Fibroblast of mammary gland (primary cell): Measurements from ENCODE around the gene ATXN7L1.

ENCODE experiments used
- DNase-seq: peaks from one replicate; pipeline ENCODE4 v3.0.0-alpha.2; 2010; ENCODE audit warnings: low read depth
- H3K4me3 ChIP-seq: 2 replicates; pipeline ENCODE4 v1.5.1; 2011; ENCODE audit warnings: low read depth, mild to moderate bottlenecking, low read length, moderate library complexity; ENCODE audit not compliant: control insufficient read depth
- CTCF ChIP-seq: conservative IDR thresholded peaks from 2 replicates; pipeline ENCODE4 v1.5.1; 2011; ENCODE audit warnings: low read depth, low read length, inconsistent platforms; ENCODE audit not compliant: control insufficient read depth, insufficient read depth

Gene ATXN7L1

DNA sequence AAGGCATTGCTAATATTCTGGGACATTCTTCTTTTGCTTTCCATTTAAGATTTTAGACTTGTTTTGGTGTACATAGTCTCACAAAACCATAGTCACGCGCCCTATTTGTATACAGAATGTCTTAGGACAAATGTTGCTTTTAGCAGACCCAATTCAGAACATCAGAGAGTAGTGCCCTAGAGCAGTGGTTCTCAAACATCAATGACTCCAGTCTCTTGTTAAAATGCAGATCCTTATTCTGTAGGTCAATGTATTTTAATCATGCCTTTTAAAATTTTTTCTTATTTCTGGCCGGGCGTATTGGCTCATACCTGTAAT is 167.7 kb downstream of the ATXN7L1 start:
- no peak overlapping the region for H3K4me3 ChIP-seq
- TF ChIP-seq CTCF: no peak
- DNase-seq: no peak

DNA sequence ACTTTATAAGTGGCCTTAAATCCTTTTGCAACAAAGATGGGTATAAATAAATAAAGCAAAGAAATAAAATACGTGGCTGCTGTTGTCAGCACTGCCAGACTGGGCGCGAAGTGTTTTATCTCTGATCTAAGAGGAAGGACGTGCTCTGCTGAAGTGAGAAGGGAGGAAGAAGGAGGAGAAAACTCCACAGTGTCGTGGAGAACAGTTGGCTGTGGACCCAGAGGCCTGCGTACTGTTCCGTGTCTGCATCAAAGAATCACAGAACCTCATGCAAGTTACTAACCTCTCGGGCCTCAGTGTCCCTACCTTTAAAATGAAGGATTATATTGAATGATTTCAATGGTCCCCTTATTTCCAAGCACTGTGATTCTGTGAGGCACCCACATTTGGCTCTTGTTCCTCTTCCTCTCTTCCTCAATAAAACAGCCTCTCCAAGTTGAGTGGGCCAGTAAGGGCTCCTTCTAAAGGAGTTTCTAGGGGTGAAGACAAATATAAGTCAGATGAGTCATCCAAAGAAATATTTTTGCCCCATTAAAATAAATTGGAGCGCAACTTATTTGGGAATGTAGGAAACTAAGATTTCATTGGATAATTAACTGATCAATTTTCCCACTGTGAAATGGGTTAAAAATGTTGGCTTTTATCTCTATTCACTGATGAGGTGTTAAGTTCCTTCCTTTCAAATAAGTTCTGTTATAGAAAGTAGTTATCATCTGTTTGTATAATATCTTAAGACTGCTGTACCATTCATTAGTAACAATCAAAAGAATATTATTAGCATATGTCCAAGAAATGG is 168.2 kb downstream of the ATXN7L1 start:
- no peak overlapping the region for H3K4me3 ChIP-seq
- no peak for DNase-seq
- no peak for TF ChIP-seq CTCF

- TF ChIP-seq CTCF: no peak
- DNase-seq: no peak
- H3K4me3 ChIP-seq: no peak overlapping the region
These were observed 169.0 kb downstream of the ATXN7L1 start for GRCh38 chr7:105707381-105707780.

GRCh38 chr7:105705427-105705826 is 171.0 kb downstream of the ATXN7L1 start:
- DNase-seq: no peak
- no peak for TF ChIP-seq CTCF
- no peak overlapping the region for H3K4me3 ChIP-seq

- no peak for TF ChIP-seq CTCF
- H3K4me3 ChIP-seq: no peak overlapping the region
- no peak for DNase-seq
These were observed 173.0 kb downstream of the ATXN7L1 start for GRCh38 chr7:105703207-105703930.

DNA sequence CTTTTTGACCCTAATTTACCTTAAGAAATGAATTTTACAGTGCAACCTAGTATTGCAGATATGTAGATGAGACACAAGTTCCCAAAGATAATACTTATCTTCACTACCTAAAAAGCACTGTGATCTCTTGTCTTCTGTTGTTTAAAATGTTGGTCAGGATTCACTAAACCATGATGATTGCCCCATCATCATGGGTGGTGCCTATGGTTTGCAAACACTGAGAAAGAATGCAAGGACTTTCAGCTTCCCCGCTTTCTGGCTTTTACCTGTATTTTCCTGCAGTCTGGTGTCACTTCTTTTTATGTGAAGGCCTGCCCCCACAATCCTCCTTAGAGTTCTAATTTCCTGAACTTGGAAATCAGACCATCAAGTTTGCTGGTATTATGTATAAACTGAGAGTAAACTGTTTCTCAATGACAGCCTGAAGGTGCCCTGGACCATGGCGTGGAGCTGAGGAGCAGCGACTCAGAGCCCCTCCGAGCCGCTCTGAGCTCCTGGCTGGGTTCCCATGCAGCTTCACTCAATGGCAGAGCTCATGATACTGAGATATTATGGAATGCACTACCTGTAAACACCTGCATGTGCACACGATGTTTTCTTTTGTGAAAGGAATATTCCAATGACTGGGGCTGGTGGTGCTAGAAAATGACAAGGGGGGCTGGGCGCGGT is 176.7 kb downstream of the ATXN7L1 start:
- H3K4me3 ChIP-seq: no peak overlapping the region
- no peak for TF ChIP-seq CTCF
- no peak for DNase-seq
